HEK293T (cell line): Measurements from ENCODE around the gene CCNT2.

ENCODE experiments used
- CTCF ChIA-PET: fragments of 350-600 bp; formaldehyde crosslinking; extraction: SDS; loops from one replicate; lab custom pipeline; 2021; ENCODE audit warnings: antibody characterized with exemption, inconsistent platforms; lab: Yijun Ruan, JAX
- POLR2A ChIA-PET: fragments of 350-600 bp; formaldehyde crosslinking; extraction: SDS; loops from one replicate; lab custom pipeline; 2020; ENCODE audit warnings: antibody characterized with exemption, inconsistent platforms; lab: Yijun Ruan, JAX
- DNase-seq: peaks from one replicate; pipeline ENCODE4 v3.0.0; 2012; ENCODE audit warnings: mixed read lengths; ENCODE audit errors: extremely low spot score
- ARNT ChIP-seq: fragments of 450-650 bp; IDR thresholded peaks from 2 replicates; pipeline ENCODE4 v1.6.1; 2017; ENCODE audit warnings: mild to moderate bottlenecking
- BHLHE40 ChIP-seq: fragments of 450-650 bp; IDR thresholded peaks from 2 replicates; pipeline ENCODE4 v1.6.1; 2016; ENCODE audit warnings: mild to moderate bottlenecking, moderate library complexity, borderline replicate concordance
- CTBP1 ChIP-seq: fragments of 450-650 bp; IDR thresholded peaks from 2 replicates; pipeline ENCODE4 v1.6.1; 2016; ENCODE audit warnings: borderline replicate concordance
- ELF4 ChIP-seq: fragments of 450-650 bp; IDR thresholded peaks from 2 replicates; pipeline ENCODE4 v1.6.1; 2017; ENCODE audit warnings: antibody characterized with exemption
- FOXA1 ChIP-seq: fragments of 450-650 bp; IDR thresholded peaks from 2 replicates; pipeline ENCODE4 v1.6.1; 2016; ENCODE audit warnings: mild to moderate bottlenecking
- FOXK2 ChIP-seq: fragments of 450-650 bp; IDR thresholded peaks from 2 replicates; pipeline ENCODE4 v1.6.1; 2016; ENCODE audit warnings: mild to moderate bottlenecking
- FOXM1 ChIP-seq: fragments of 450-650 bp; IDR thresholded peaks from 2 replicates; pipeline ENCODE4 v1.6.1; 2017; ENCODE audit warnings: mild to moderate bottlenecking, borderline replicate concordance
- HDGF ChIP-seq: fragments of 450-650 bp; IDR thresholded peaks from 2 replicates; pipeline ENCODE4 v1.6.1; 2017; ENCODE audit warnings: antibody characterized with exemption, borderline replicate concordance
- L3MBTL2 ChIP-seq: fragments of 450-650 bp; conservative IDR thresholded peaks from 2 replicates; pipeline ENCODE4 v1.6.1; 2016; ENCODE audit warnings: mild to moderate bottlenecking
- LEF1 ChIP-seq: fragments of 450-650 bp; IDR thresholded peaks from 2 replicates; pipeline ENCODE4 v1.6.1; 2017; ENCODE audit warnings: mild to moderate bottlenecking, borderline replicate concordance
- NFRKB ChIP-seq: fragments of 450-650 bp; IDR thresholded peaks from 2 replicates; pipeline ENCODE4 v1.6.1; 2016; ENCODE audit warnings: mild to moderate bottlenecking, moderate library complexity
- SP1 ChIP-seq: fragments of 450-650 bp; IDR thresholded peaks from 2 replicates; pipeline ENCODE4 v1.6.1; 2017
- SUZ12 ChIP-seq: fragments of 450-650 bp; IDR thresholded peaks from 2 replicates; pipeline ENCODE4 v1.6.1; 2016; ENCODE audit warnings: mild to moderate bottlenecking
- TARDBP ChIP-seq: fragments of 450-650 bp; IDR thresholded peaks from 2 replicates; pipeline ENCODE4 v1.6.1; 2016
- ZNF384 ChIP-seq: fragments of 450-650 bp; IDR thresholded peaks from 2 replicates; pipeline ENCODE4 v1.6.1; 2016
- TF ChIP-seq, protein P1 (sequence below): fragments of 450-650 bp; IDR thresholded peaks from 2 replicates; pipeline ENCODE4 v1.6.1; 2016

The CCNT2 gene

DNA sequence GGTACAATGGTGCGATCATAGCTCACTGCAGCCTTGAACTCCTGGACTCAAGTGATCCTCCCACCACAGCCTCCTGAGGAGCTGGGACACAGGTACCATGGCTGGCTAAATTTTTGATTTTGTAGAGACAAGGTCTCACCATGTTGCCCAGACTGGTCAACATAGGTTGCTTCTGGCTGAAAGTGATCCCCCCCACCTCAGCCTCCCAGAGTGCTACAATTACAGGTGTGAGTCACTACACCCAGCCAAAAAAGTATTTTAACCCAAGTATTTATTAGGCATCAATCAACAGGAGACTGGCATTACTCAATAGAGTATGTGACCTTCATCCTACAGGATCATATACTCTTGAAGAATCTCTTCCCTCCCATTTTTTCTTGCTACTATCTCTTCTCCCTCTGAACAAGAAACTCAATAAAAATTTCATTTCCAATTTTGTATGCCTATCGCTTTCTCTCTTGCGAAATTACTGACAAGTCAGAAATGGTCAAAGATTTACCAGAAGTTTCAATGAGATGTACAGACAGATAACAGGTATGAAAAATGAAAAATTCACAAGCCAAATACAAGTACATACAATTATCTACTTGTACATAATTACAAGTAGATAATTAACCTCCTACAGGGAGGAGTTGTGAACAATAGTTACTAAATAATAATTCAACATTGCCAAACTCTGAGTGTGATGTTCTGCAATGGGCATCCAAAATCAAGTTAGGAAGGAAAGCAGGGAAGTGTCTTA is 34.9 kb upstream of the CCNT2 start:
- POLR2A ChIA-PET = no interaction called here
- TF ChIP-seq SUZ12 (no peak), SP1 (no peak), NFRKB (no peak), CTBP1 (no peak), BHLHE40 (no peak), FOXK2 (no peak), LEF1 (no peak), HDGF (no peak), L3MBTL2 (no peak), TARDBP (no peak), ZNF384 (no peak), ARNT (no peak), ELF4 (no peak), FOXM1 (no peak), FOXA1 (no peak)
- TF ChIP-seq, protein P1, sequence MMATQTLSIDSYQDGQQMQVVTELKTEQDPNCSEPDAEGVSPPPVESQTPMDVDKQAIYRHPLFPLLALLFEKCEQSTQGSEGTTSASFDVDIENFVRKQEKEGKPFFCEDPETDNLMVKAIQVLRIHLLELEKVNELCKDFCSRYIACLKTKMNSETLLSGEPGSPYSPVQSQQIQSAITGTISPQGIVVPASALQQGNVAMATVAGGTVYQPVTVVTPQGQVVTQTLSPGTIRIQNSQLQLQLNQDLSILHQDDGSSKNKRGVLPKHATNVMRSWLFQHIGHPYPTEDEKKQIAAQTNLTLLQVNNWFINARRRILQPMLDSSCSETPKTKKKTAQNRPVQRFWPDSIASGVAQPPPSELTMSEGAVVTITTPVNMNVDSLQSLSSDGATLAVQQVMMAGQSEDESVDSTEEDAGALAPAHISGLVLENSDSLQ = no peak
- DNase-seq = no peak
- CTCF ChIA-PET = no interaction called here

GRCh38 chr2:134884435-134884834 is 34.2 kb upstream of the CCNT2 start:
- ChIA-PET CTCF (no interaction called here), POLR2A (no interaction called here)
- DNase-seq = no peak

DNA sequence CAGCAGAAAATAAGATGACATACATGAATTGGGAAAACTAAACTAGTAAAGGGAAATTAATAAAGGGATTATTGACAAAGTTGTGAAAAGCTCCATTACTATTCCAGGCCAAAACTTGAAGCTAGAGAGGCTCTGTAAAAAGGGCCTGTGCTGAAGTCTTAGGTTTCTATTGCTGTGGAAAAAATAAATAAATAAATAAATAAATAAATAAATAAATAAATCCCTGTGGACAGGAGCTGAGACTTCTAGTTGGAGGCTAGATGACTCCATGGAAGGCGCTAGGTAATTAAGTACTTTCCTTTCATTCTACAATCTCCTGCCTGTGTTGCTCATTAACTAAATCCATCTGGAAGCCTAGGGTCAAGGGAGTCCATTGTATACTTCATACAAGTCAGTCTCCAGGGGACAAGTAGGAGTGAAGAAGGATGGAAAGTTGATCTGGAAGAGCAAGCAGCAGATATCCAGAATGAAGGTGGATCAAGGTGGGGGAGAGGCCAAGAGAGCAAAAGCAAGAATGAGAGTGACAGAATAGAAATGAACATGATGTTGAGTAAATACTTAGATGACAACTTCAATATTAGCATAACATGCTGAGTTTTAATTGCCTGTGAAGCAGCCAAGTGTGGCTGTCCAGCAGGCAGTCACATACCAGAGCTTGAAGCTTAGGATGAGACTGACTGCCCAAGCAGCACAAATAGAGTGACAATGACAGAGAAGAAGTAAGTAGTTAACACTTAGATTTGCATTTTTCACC is 26.2 kb upstream of the CCNT2 start:
- ChIA-PET POLR2A (no interaction called here), CTCF (interaction anchor here (1.0 kb wide), 1 partner anchor 441 kb away, joined by 3 read pairs; no protein-coding TSS in a partner anchor)
- no peak for DNase-seq
- TF ChIP-seq ARNT = no peak
- no peak for TF ChIP-seq ZNF384
- TF ChIP-seq FOXM1 = no peak
- no peak for TF ChIP-seq SUZ12
- TF ChIP-seq HDGF = no peak
- no peak for TF ChIP-seq FOXK2
- no peak for TF ChIP-seq TARDBP
- no peak for TF ChIP-seq L3MBTL2
- no peak for TF ChIP-seq CTBP1
- TF ChIP-seq, protein P1 = no peak
- no peak for TF ChIP-seq BHLHE40
- no peak for TF ChIP-seq FOXA1
- TF ChIP-seq ELF4 = no peak
- no peak for TF ChIP-seq LEF1
- TF ChIP-seq NFRKB = no peak
- TF ChIP-seq SP1 = no peak

More at GRCh38 chr2:134884435-134884834, 34.2 kb upstream of the CCNT2 start:
- no peak for TF ChIP-seq NFRKB
- TF ChIP-seq HDGF = no peak

GRCh38 chr2:134897932-134898331 is 20.7 kb upstream of the CCNT2 start:
- ChIA-PET CTCF (interaction anchor here (0.6 to 0.7 kb wide), 2 partner anchors 38 to 506 kb away, joined by 3 read pairs; no protein-coding TSS in a partner anchor), POLR2A (no interaction called here)
- TF ChIP-seq SP1 (no peak), TARDBP (no peak), HDGF (no peak), CTBP1 (no peak), FOXA1 (no peak), BHLHE40 (no peak), LEF1 (no peak), ZNF384 (no peak)
- TF ChIP-seq, protein P1 = no peak
- DNase-seq = no peak

DNA sequence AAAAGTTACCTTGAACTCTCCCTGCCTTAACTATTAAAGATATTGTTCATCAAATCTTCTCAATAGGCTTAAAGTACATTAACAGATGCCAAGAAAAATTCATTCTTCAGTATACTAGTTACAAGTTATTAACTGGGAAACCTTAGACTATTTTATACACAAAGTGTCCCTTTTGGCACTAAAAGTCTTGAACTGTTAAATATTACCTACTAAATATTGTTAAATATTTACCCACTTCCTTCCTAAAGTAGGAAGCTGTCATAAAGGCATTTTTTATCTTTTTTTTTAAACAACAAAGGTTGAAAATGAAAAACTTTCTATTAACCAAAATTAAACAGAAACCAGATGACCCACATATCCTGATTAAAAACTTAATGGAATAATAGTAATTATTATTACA is 19.4 kb upstream of the CCNT2 start:
- ChIA-PET CTCF (no interaction called here), POLR2A (no interaction called here)
- DNase-seq = no peak
- TF ChIP-seq L3MBTL2 = no peak
- TF ChIP-seq HDGF = no peak
- no peak for TF ChIP-seq SUZ12
- no peak for TF ChIP-seq FOXK2
- no peak for TF ChIP-seq FOXM1
- no peak for TF ChIP-seq ARNT
- no peak for TF ChIP-seq BHLHE40
- TF ChIP-seq NFRKB = no peak
- TF ChIP-seq, protein P1 = no peak
- TF ChIP-seq FOXA1 = no peak
- no peak for TF ChIP-seq ELF4
- TF ChIP-seq LEF1 = no peak
- no peak for TF ChIP-seq TARDBP
